IPS DF 6.9 (cell line): ENCODE results near the gene PRAMEF15.
"Not testable (repeated sequence)": the region's sequence is repeated elsewhere in the genome, so short reads cannot be mapped to it uniquely, and the experiment has no call there.

Source experiments
- DNase-seq: peaks from one replicate; pipeline ENCODE4 v3.0.0-alpha.2; 2013; ENCODE audit warnings: low read depth, low spot score
- H3K27ac ChIP-seq: one replicate; pipeline ENCODE4 v1.5.1; 2013; ENCODE audit warnings: low read length, control low read depth
- H3K27me3 ChIP-seq: 2 replicates; pipeline ENCODE4 v1.6.1; 2013; ENCODE audit warnings: mild to moderate bottlenecking, low read length; ENCODE audit not compliant: control insufficient read depth, insufficient read depth
- H3K36me3 ChIP-seq: 2 replicates; pipeline ENCODE4 v1.6.1; 2013; ENCODE audit warnings: low read length; ENCODE audit not compliant: control insufficient read depth, insufficient read depth
- H3K4me1 ChIP-seq: 2 replicates; pipeline ENCODE4 v1.6.1; 2013; ENCODE audit warnings: low read length; ENCODE audit not compliant: control insufficient read depth, insufficient read depth
- H3K4me3 ChIP-seq: 2 replicates; pipeline ENCODE4 v1.5.1; 2013; ENCODE audit warnings: mild to moderate bottlenecking, low read length
- H3K9me3 ChIP-seq: 2 replicates; pipeline ENCODE4 v1.6.1; 2013; ENCODE audit warnings: low read length, inconsistent platforms; ENCODE audit not compliant: control insufficient read depth, insufficient read depth
- WGBS: extraction: QIAGEN DNeasy Blood & Tissue Kit; methylation state at CpG from one replicate; pipeline ENCODE4 v1.1.7; 2013; ENCODE audit warnings: mixed read lengths, missing lambda C conversion rate; ENCODE audit not compliant: insufficient read length, insufficient coverage; 5-methylcytosine and 5-hydroxymethylcytosine counted together

Gene PRAMEF15

DNA sequence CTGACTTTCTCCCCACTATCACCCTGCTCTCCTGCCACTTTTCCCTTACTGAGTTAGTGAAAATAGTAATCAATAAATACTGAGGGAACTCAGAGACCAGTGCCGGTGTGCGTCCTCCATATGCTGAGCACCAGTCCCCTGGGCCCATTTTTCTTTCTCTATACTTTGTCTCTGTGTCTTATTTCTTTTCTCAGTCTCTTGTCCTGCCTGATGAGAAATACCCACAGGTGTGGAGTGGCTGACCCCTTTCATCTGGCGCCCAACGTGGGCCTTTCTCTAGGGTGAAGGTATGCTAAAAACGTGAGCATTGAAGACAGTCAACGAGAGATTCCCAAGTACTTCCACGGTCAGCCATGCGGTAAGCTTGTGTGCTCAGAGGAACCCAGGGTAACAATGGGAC is 38.1 kb downstream of the PRAMEF15 start:
- not testable (repeated sequence) for H3K27me3 ChIP-seq, H3K4me3 ChIP-seq, H3K4me1 ChIP-seq, H3K9me3 ChIP-seq, H3K27ac ChIP-seq, DNase-seq, H3K36me3 ChIP-seq
- WGBS, result no CpG with 5 or more reads among the region's 8 CpGs

DNA sequence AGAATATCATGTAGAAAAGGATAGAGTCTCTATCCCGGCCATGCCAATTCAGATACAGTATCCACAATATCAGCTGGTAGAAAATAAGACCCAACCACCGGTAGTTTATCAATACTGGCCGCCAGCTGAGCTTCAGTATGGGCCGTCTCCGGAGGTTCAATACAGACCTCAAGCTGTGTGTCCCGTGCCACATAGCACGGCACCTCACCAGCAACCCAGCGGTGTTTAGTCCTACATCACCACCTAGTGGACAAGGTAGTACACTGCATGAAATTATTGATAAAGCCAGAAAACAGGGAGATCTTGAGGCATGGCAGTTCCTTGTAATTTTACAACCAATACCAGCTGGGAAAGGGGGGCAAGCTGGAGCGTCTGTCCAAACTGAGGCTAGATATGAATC is 39.1 kb downstream of the PRAMEF15 start:
- not testable (repeated sequence) for H3K27ac ChIP-seq, H3K4me3 ChIP-seq, DNase-seq, H3K4me1 ChIP-seq, H3K36me3 ChIP-seq, H3K9me3 ChIP-seq, H3K27me3 ChIP-seq
- no CpG with 5 or more reads among the region's 9 CpGs for WGBS

DNA sequence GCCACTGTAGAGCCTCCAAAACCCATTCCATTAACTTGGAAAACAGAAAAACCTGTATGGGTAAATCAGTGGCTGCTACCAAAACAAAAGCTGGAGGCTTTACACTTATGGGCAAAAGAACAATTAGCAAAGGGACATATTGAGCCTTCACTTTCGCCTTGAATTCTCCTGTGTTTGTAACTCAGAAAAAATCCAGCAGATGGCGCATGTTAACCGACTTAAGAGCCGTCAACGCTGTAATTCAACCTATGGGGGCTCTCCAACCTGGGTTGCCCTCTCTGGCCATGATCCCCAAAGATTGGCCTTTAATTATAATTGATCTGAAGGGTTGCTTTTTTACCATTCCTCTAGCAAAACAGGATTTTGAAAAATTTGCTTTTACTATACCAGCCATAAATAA is 41.4 kb downstream of the PRAMEF15 start:
- H3K27ac ChIP-seq, H3K36me3 ChIP-seq, H3K9me3 ChIP-seq, H3K4me1 ChIP-seq, H3K27me3 ChIP-seq, H3K4me3 ChIP-seq: not testable (repeated sequence)
- no CpG with 5 or more reads among the region's 5 CpGs for WGBS
- peak; percentile 13 for DNase-seq

DNA sequence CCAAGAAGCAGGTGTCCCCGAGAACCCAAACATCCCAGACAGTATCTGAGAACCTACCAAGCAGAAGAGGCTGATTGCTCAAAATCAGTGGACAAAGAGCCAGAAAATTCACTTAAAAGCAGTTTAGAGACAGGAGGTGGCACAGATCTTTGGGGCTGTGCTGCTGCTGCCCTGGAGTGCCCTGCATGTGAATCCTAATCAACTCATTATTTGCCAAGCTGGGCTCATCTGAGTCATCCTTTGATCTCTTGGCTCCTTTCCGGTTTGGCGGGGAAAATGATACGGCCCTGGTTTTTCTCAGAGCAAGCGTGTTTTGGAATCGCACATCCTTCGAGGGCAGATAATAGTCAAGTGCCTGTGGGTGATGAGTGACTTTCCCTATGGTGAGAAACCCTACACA is 47.0 kb downstream of the PRAMEF15 start:
- H3K4me3 ChIP-seq, H3K9me3 ChIP-seq, H3K27ac ChIP-seq, H3K36me3 ChIP-seq, H3K27me3 ChIP-seq, DNase-seq, H3K4me1 ChIP-seq: not testable (repeated sequence)
- WGBS, result no CpG with 5 or more reads among the region's 7 CpGs

DNA sequence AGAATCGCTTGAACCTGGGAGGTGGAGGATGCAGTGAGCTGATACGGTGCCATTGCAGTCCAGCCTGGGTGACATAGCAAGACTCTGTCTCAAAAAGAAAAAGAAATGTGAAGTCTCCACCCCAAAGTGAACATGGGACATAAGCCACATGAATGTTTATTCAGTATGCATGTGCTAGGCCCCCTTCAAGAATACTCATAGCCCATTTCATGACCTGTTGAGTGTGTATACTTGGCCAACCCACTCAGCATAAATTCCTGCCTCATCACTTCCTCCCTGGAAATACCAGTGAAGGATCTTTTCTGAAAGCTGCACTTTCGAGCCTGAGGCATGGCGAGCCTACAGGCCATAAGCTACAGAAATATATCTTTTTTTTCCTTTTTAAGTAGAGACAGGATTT is 49.5 kb downstream of the PRAMEF15 start:
- no CpG with 5 or more reads among the region's 4 CpGs for WGBS
- H3K4me3 ChIP-seq, H3K27ac ChIP-seq, H3K36me3 ChIP-seq, H3K9me3 ChIP-seq, H3K27me3 ChIP-seq, H3K4me1 ChIP-seq, DNase-seq: not testable (repeated sequence)

DNA sequence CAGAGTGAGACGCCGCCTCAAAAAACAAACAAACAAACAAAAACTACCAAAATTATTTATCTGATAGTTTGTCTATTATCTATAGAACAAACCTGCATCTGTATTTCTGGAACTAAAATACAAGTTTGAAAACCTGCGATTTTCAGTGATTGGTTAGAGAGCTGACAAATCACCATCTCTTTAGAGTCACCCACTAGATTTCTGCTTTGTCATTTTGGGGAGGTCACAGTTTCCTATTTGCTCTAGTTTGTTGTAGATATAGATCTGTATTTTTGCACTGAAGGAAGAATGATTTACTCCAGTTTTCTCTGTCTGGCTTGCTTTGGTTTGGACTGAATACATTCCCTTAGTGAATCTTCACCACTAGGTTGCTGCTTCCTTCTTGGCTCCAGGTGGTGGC is 51.2 kb downstream of the PRAMEF15 start:
- not testable (repeated sequence) for H3K4me1 ChIP-seq, H3K27ac ChIP-seq, H3K4me3 ChIP-seq, DNase-seq, H3K36me3 ChIP-seq, H3K9me3 ChIP-seq, H3K27me3 ChIP-seq
- no CpG with 5 or more reads among the region's 3 CpGs for WGBS

DNA sequence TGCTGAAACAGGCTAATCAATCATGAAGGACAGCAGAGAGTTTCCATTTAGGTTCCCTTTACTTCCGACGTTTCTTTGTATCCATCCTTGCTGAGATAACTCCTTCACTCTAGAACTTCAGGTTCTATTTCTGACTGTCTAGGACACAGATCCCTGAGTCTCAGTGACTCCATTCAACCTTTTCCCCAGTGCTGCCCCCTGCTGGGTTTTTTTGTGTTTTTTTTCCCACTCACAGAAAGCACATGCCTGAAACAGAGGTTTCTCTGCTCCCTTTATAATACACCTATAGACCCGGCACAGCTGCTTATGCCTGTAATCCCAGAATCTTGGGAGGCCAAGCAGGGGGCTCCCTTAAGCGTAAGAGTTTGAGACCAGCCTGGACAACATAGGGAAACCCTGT is 53.2 kb downstream of the PRAMEF15 start:
- not testable (repeated sequence) for H3K27me3 ChIP-seq, DNase-seq, H3K4me1 ChIP-seq, H3K36me3 ChIP-seq, H3K4me3 ChIP-seq, H3K9me3 ChIP-seq, H3K27ac ChIP-seq
- no CpG with 5 or more reads among the region's 4 CpGs for WGBS
